PC-3 (cell line): ENCODE data around the gene FXYD5. TPM values are rescaled to one million over a fixed set of nuclear protein-coding genes. Genes with fewer than 3 reads are reported as not detected.

ENCODE experiments used
- ATAC-seq: fragments of 200-7000 bp; cut with Tn5 transposase; 2 replicates; pipeline ENCODE4 v1.9.1; 2020; ENCODE audit warnings: mild to moderate bottlenecking, moderate library complexity
- BruUV-seq: library from RNA; stranded (reverse); fragments of 400-500 nt; replicated peaks from 2 replicates; lab custom pipeline; 2021; lab: Mats Ljungman, UMichigan
- CTCF ChIA-PET: fragments of 300-600 bp; sonication (Branson Sonifier 250); formaldehyde crosslinking; loops from one replicate; lab custom pipeline; 2022; ENCODE audit warnings: antibody characterized with exemption; lab: Charles Lee
- POLR2A ChIA-PET: fragments of 300-600 bp; sonication (Branson Sonifier 250); formaldehyde crosslinking; loops from one replicate; lab custom pipeline; 2022; ENCODE audit warnings: antibody characterized with exemption; ENCODE audit not compliant: unreplicated experiment; lab: Charles Lee
- DNase-seq: peaks from one replicate; pipeline ENCODE4 v3.0.0-alpha.2; 2015
- H2AFZ ChIP-seq: fragments of 300-600 bp; sonication (generic); 2 replicates; pipeline ENCODE4 v1.6.0; 2016; ENCODE audit warnings: antibody characterized with exemption, low read length
- H3F3A ChIP-seq: fragments of 300-600 bp; sonication (generic); one replicate; pipeline ENCODE4 v1.6.0; 2017; ENCODE audit warnings: antibody characterized with exemption, low read length, control low read depth, mild to moderate bottlenecking; ENCODE audit not compliant: unreplicated experiment
- H3K27ac ChIP-seq: fragments of 300-600 bp; sonication (generic); 2 replicates; pipeline ENCODE4 v1.5.1; 2016; ENCODE audit warnings: mild to moderate bottlenecking, low read length
- H3K27me3 ChIP-seq: fragments of 300-600 bp; sonication (generic); 2 replicates; pipeline ENCODE4 v1.6.1; 2016; ENCODE audit warnings: low read length, mixed read lengths
- H3K36me3 ChIP-seq: fragments of 300-600 bp; sonication (generic); 2 replicates; pipeline ENCODE4 v1.6.1; 2016; ENCODE audit warnings: low read depth, mixed run types, low read length, mixed read lengths
- H3K4me1 ChIP-seq: fragments of 300-600 bp; sonication (generic); 2 replicates; pipeline ENCODE4 v1.5.1; 2016; ENCODE audit warnings: low read length; ENCODE audit not compliant: insufficient read depth
- H3K4me2 ChIP-seq: fragments of 300-600 bp; sonication (generic); 2 replicates; pipeline ENCODE4 v1.6.0; 2016; ENCODE audit warnings: low read length
- H3K4me3 ChIP-seq: fragments of 300-600 bp; sonication (generic); 2 replicates; pipeline ENCODE4 v1.5.1; 2016; ENCODE audit warnings: mild to moderate bottlenecking, low read length, mixed read lengths
- H3K79me2 ChIP-seq: fragments of 300-600 bp; sonication (generic); 2 replicates; pipeline ENCODE4 v1.6.1; 2017; ENCODE audit warnings: low read length, mixed read lengths
- H3K9ac ChIP-seq: fragments of 300-600 bp; sonication (generic); 2 replicates; pipeline ENCODE4 v1.6.0; 2016; ENCODE audit warnings: mild to moderate bottlenecking, low read length
- H3K9me2 ChIP-seq: fragments of 300-600 bp; sonication (generic); replicated peaks from 2 replicates; pipeline ENCODE4 v1.6.1; 2016; ENCODE audit warnings: mixed run types, low read length, mixed read lengths
- H3K9me3 ChIP-seq: fragments of 300-600 bp; sonication (generic); 2 replicates; pipeline ENCODE4 v1.6.1; 2016; ENCODE audit warnings: low read length, mixed read lengths
- H4K20me1 ChIP-seq: fragments of 300-600 bp; sonication (generic); 2 replicates; pipeline ENCODE4 v1.6.1; 2016; ENCODE audit warnings: low read length, mixed read lengths
- CTCF ChIP-seq: fragments of 300-600 bp; sonication (generic); conservative IDR thresholded peaks from 2 replicates; pipeline ENCODE4 v1.5.1; 2017; ENCODE audit warnings: antibody characterized with exemption, low read depth, mild to moderate bottlenecking, low read length
- EZH2 ChIP-seq: fragments of 300-600 bp; sonication (generic); IDR thresholded peaks from one replicate; pipeline ENCODE4 v1.6.1; 2017; ENCODE audit warnings: antibody characterized with exemption, mild to moderate bottlenecking, low read length; ENCODE audit not compliant: unreplicated experiment
- EZH2phosphoT487 ChIP-seq: fragments of 300-600 bp; sonication (generic); IDR thresholded peaks from 2 replicates; pipeline ENCODE4 v1.6.1; 2018; ENCODE audit warnings: mild to moderate bottlenecking, antibody characterized with exemption, low read length, borderline replicate concordance
- intact Hi-C: fragments of 100-400 bp; cut with micrococcal nuclease; formaldehyde crosslinking; loops from 2 replicates; pipeline ENCODE4 v1.9.0; 2023
- total RNA-seq: library from RNA; depleted of rRNA; stranded (reverse); fragments of >200 nt; gene quantifications from 2 replicates; pipeline ENCODE4 v1.2.3, GENCODE V29; 2014

The FXYD5 gene
- total RNA-seq, 1 experiment from 2014 or later = 123 TPM

DNA sequence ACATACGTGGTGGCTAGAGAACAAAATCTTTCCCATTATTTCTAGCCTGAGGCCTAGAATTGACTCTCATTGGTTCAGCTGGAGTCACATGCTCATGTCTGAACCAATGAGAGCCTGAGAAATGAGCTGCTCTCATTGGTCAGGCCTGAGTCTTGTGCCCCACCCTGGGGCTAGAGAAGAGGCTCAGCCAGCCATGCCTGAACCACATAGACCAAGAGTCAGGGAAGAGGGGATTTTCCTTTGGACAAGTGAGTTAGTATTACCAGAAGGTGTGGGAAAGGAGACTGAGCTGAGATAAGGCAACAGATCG, 6.9 kb downstream of the FXYD5 start:
- H3F3A ChIP-seq = no peaks in the 10 kb centered on the region
- TF ChIP-seq EZH2 (no peak), EZH2phosphoT487 (no peak), CTCF (no peak)
- POLR2A ChIA-PET = no interaction called here
- CTCF ChIA-PET = no interaction called here
- DNase-seq (no peak), ATAC-seq (no peak)
- H2AFZ ChIP-seq = no peak overlapping the region
- intact Hi-C loops = no loop called here
- H3K27ac ChIP-seq = no peak overlapping the region
- peaks cover 77% of the 10 kb centered on the region for H3K36me3 ChIP-seq
- H4K20me1 ChIP-seq = 0 out of 2 replicates have a peak, but pooled peaks cover 2% of the 10 kb centered on the region
- H3K9ac ChIP-seq = no peak overlapping the region
- peaks cover 15% of the 10 kb centered on the region for H3K79me2 ChIP-seq
- H3K4me1 ChIP-seq = peaks cover 1% of the 10 kb centered on the region
- H3K27me3 ChIP-seq = no peaks in the 10 kb centered on the region
- H3K9me3 ChIP-seq = peaks cover 5% of the 10 kb centered on the region; the same call in 1 of the 2 replicates
- no peaks in the 10 kb centered on the region for H3K9me2 ChIP-seq
- no TSS peak for BruUV-seq
- no peak overlapping the region for H3K4me2 ChIP-seq
- no peak overlapping the region for H3K4me3 ChIP-seq

DNA sequence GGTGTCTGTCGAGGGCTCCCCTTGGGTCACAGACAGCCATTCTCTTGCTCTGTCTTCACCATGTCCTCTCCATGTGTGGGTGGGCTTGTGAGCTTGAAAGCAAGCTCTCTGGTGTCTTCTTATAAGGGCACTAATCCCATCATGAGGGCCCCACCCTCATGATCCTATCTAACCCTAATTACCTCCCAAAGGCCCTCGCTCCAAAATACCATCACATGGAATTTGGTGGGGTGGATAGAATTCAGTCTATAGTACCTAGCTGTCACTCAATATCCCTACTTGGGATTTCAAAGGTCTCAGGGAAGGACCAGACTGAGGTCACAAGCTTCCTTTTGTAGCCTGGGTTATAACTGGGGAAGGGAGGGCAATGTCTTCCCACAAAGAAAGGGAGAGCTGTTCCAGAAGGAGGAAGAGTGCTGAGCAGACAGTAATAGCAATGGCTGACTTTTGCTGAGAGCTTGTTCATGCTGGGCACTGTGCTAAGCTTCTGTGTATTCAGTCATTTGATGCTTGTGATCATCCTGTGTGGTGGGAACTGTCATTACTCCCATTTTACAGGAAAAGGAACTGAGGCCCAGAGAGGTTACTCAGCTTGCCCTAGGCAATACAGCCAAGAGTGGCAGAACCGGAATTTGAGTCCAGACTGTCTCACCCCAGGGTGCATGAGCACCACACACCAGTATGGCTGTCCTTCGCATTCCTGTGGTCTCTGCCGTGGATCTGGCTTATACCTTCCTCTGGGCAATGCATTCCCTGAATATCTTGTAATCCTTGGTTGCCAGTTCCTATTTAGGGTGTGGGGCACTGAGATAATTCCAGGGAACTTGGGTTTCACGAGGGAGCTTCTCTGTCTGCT, 8.2 kb downstream of the FXYD5 start:
- no TSS peak for BruUV-seq
- no peaks in the 10 kb centered on the region for H3F3A ChIP-seq
- ChIA-PET CTCF (no interaction called here), POLR2A (no interaction called here)
- H3K36me3 ChIP-seq = peaks cover 76% of the 10 kb centered on the region
- intact Hi-C loops = no loop called here
- H3K4me3 ChIP-seq = no peak overlapping the region
- H3K9me2 ChIP-seq = no peaks in the 10 kb centered on the region
- no peak overlapping the region for H2AFZ ChIP-seq
- no peaks in the 10 kb centered on the region for H3K27me3 ChIP-seq
- peak; percentile 73 for ATAC-seq
- H3K9ac ChIP-seq = no peak overlapping the region
- peaks cover 5% of the 10 kb centered on the region; the same call in 1 of the 2 replicates for H3K9me3 ChIP-seq
- H3K27ac ChIP-seq = peak overlapping the region; percentile 64
- H3K79me2 ChIP-seq = peaks cover 2% of the 10 kb centered on the region; the same call in 1 of the 2 replicates
- DNase-seq = peak; percentile 87
- no peak overlapping the region for H3K4me2 ChIP-seq
- TF ChIP-seq EZH2phosphoT487 (no peak), CTCF (no peak), EZH2 (no peak)
- peaks cover 10% of the 10 kb centered on the region for H3K4me1 ChIP-seq
- H4K20me1 ChIP-seq = no peaks in the 10 kb centered on the region

- BruUV-seq = no TSS peak
- DNase-seq (no peak), ATAC-seq (no peak)
- no peak overlapping the region for H3K4me2 ChIP-seq
- no peaks in the 10 kb centered on the region for H3K79me2 ChIP-seq
- intact Hi-C loops = no loop called here
- peaks cover 5% of the 10 kb centered on the region; the same call in 1 of the 2 replicates for H3K9me3 ChIP-seq
- peak overlapping the region; percentile 7; the same call in 1 of the 2 replicates for H3K27ac ChIP-seq
- H3K9ac ChIP-seq = no peak overlapping the region
- H3K9me2 ChIP-seq = no peaks in the 10 kb centered on the region
- TF ChIP-seq EZH2phosphoT487 = no peak
- no peak for TF ChIP-seq EZH2
- no peak for TF ChIP-seq CTCF
- peaks cover 26% of the 10 kb centered on the region for H3K4me1 ChIP-seq
- peaks cover 68% of the 10 kb centered on the region for H3K36me3 ChIP-seq
- ChIA-PET POLR2A (no interaction called here), CTCF (no interaction called here)
- no peaks in the 10 kb centered on the region for H4K20me1 ChIP-seq
- H3K4me3 ChIP-seq = no peak overlapping the region
- H2AFZ ChIP-seq = no peak overlapping the region
- H3K27me3 ChIP-seq = no peaks in the 10 kb centered on the region
- H3F3A ChIP-seq = no peaks in the 10 kb centered on the region
Observed at GRCh38 chr19:35164418-35164817, 9.9 kb downstream of the FXYD5 start.
